Endothelial cell of umbilical vein (primary cell): ENCODE data around the gene ZNF438.
"Not testable (repeated sequence)": the region's sequence is repeated elsewhere in the genome, so short reads cannot be mapped to it uniquely, and the experiment has no call there.

Experiments
- CTCF ChIP-seq, 2 donors: IDR thresholded peaks; 1 replicate in 1 of 2; 2 replicates in 1 of 2; pipeline ENCODE4 v1.5.1; 2011; ENCODE audit warnings: low read length in 2 of 2, mild to moderate bottlenecking in 2 of 2, moderate library complexity in 2 of 2, control low read depth in 1 of 2, inconsistent platforms in 1 of 2, low read depth in 1 of 2; ENCODE audit not compliant: insufficient read depth in 1 of 2; ENCODE audit errors: extremely low read depth in 1 of 2
- EZH2 ChIP-seq: IDR thresholded peaks from 2 replicates; pipeline ENCODE4 v1.6.1; 2012; ENCODE audit warnings: borderline replicate concordance, low read depth, mild to moderate bottlenecking, moderate library complexity, low read length, inconsistent platforms; ENCODE audit not compliant: severe bottlenecking
- JUN ChIP-seq: IDR thresholded peaks from 2 replicates; pipeline ENCODE4 v1.6.1; 2011; ENCODE audit warnings: borderline replicate concordance, low read depth; ENCODE audit not compliant: insufficient read length, insufficient read depth
- MYC ChIP-seq: IDR thresholded peaks from one replicate; pipeline ENCODE4 v1.6.1; 2011; ENCODE audit warnings: mild to moderate bottlenecking, low read depth, low read length
- POLR2A ChIP-seq: IDR thresholded peaks from 2 replicates; pipeline ENCODE4 v1.6.1; 2012; ENCODE audit warnings: low read depth, mild to moderate bottlenecking, control low read depth, low read length
- TF ChIP-seq, protein P1 (sequence below): IDR thresholded peaks from 2 replicates; pipeline ENCODE4 v1.6.1; 2011; ENCODE audit not compliant: insufficient read depth, insufficient read length

- TF ChIP-seq CTCF (IDR thresholded peaks at IDR 0.05; ENCODE audit: extremely low read depth in 1 of 2, insufficient read depth in 1 of 2, low read depth in 1 of 2, low read length in 2 of 2); POLR2A; EZH2; JUN; MYC: not testable (repeated sequence)
- TF ChIP-seq, protein P1, sequence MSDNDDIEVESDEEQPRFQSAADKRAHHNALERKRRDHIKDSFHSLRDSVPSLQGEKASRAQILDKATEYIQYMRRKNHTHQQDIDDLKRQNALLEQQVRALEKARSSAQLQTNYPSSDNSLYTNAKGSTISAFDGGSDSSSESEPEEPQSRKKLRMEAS: not testable (repeated sequence)
Observed at GRCh38 chr10:30795024-30795423, 236.6 kb downstream of the ZNF438 start.
